HepG2 (cell line): ENCODE data around the gene ZBTB1. TPM values are rescaled to one million over a fixed set of nuclear protein-coding genes. Genes with fewer than 3 reads are reported as not detected.
A peak's percentile ranks its signal among the peaks of the same experiment; 100 is the strongest.

ENCODE experiments used
- CHD4 ChIP-seq: fragments of 200-600 bp; sonication (generic); IDR thresholded peaks from 2 replicates; pipeline ENCODE4 v1.7.0; 2017; ENCODE audit warnings: mild to moderate bottlenecking, low read length, borderline replicate concordance
- DNMT3B ChIP-seq: conservative IDR thresholded peaks from 2 replicates; pipeline ENCODE4 v1.6.1; 2016; ENCODE audit warnings: missing biosample characterization, control low read depth
- E2F5 ChIP-seq: sonication (generic); formaldehyde crosslinking; conservative IDR thresholded peaks from 2 replicates; pipeline ENCODE4 v1.4.0; 2020; ENCODE audit warnings: missing genetic modification reagents
- HMGXB4 ChIP-seq, 2 experiments: sonication (generic) in 1 of 2; formaldehyde crosslinking in 1 of 2; IDR thresholded peaks; 2 replicates each; pipeline versions ENCODE4 v1.4.0 to v1.6.1; 2018 to 2020; ENCODE audit warnings: missing genetic modification reagents in 2 of 2, borderline replicate concordance in 1 of 2, low read depth in 1 of 2, mild to moderate bottlenecking in 1 of 2, missing biosample characterization in 1 of 2
- MED13 ChIP-seq: sonication (generic); formaldehyde crosslinking; IDR thresholded peaks from 2 replicates; pipeline ENCODE4 v1.5.0; 2020; ENCODE audit warnings: missing genetic modification reagents
- NFYC ChIP-seq: IDR thresholded peaks from 2 replicates; pipeline ENCODE4 v1.6.1; 2016; ENCODE audit warnings: missing genetic modification reagents, missing compliant biosample characterization
- NR2F2 ChIP-seq: IDR thresholded peaks from 2 replicates; pipeline ENCODE4 v1.6.1; 2012; ENCODE audit warnings: low read depth, inconsistent platforms, borderline replicate concordance
- PHF20 ChIP-seq: sonication (generic); formaldehyde crosslinking; IDR thresholded peaks from 2 replicates; pipeline ENCODE4 v1.5.0; 2020; ENCODE audit warnings: mild to moderate bottlenecking, missing genetic modification reagents
- STAG1 ChIP-seq: sonication (generic); formaldehyde crosslinking; IDR thresholded peaks from 2 replicates; pipeline ENCODE4 v1.4.0; 2020; ENCODE audit warnings: missing genetic modification reagents
- ZC3H4 ChIP-seq: sonication (generic); formaldehyde crosslinking; IDR thresholded peaks from 2 replicates; pipeline ENCODE4 v1.4.0; 2020; ENCODE audit warnings: missing genetic modification reagents, borderline replicate concordance
- ZMYM2 ChIP-seq: sonication (generic); formaldehyde crosslinking; IDR thresholded peaks from 2 replicates; pipeline ENCODE4 v1.8.0; 2022; ENCODE audit warnings: mild to moderate bottlenecking, missing genetic modification reagents
- ZNF468 ChIP-seq: sonication (generic); formaldehyde crosslinking; IDR thresholded peaks from 2 replicates; pipeline ENCODE4 v1.8.0; 2022; ENCODE audit warnings: mild to moderate bottlenecking, moderate library complexity, missing genetic modification reagents
- ZNF644 ChIP-seq: IDR thresholded peaks from 2 replicates; pipeline ENCODE4 v1.6.1; 2016; ENCODE audit warnings: low read depth
- polyA plus RNA-seq, 8 experiments: library from polyadenylated mRNA; depleted of rRNA in 3 of 8; stranded (reverse) in 7 of 8; unstranded in 1 of 8; fragments of >200 nt; fragmentation: Illumina TruSeq in 4 of 8; extraction: Trizol in 4 of 8; gene quantifications; 2 replicates each; pipeline versions ENCODE4 v1.2.1 to v1.2.3, GENCODE V29; 2011 to 2016; ENCODE audit warnings: low read depth in 4 of 8, missing spikeins in 1 of 8, mixed read lengths in 1 of 8; ENCODE audit not compliant: insufficient read depth in 1 of 8
- total RNA-seq, 5 experiments: library from RNA; depleted of rRNA; stranded (reverse); fragments of >200 nt; fragmentation: Illumina TruSeq; extraction: Trizol; gene quantifications; 2 replicates each; pipeline ENCODE4 v1.2.3, GENCODE V29; 2016; ENCODE audit warnings: low read depth in 1 of 5
- TF ChIP-seq, protein P1 (sequence below): sonication (generic); formaldehyde crosslinking; IDR thresholded peaks from 2 replicates; pipeline ENCODE4 v1.4.0; 2020; ENCODE audit warnings: mild to moderate bottlenecking, missing genetic modification reagents
- TF ChIP-seq, protein P2 (sequence below): sonication (generic); formaldehyde crosslinking; IDR thresholded peaks from 2 replicates; pipeline ENCODE4 v1.8.1; 2023; ENCODE audit warnings: mild to moderate bottlenecking, missing genetic modification reagents
- TF ChIP-seq, protein P3 (sequence below): sonication (generic); formaldehyde crosslinking; IDR thresholded peaks from 2 replicates; pipeline ENCODE4 v1.8.0; 2023; ENCODE audit warnings: mild to moderate bottlenecking, missing genetic modification reagents

Gene ZBTB1
- total and polyA plus RNA-seq, 2 of the 13 experiments (the other 11 are each of a cell fraction or from before 2014, with no cell fraction given): 18.8 to 22.6 TPM

DNA sequence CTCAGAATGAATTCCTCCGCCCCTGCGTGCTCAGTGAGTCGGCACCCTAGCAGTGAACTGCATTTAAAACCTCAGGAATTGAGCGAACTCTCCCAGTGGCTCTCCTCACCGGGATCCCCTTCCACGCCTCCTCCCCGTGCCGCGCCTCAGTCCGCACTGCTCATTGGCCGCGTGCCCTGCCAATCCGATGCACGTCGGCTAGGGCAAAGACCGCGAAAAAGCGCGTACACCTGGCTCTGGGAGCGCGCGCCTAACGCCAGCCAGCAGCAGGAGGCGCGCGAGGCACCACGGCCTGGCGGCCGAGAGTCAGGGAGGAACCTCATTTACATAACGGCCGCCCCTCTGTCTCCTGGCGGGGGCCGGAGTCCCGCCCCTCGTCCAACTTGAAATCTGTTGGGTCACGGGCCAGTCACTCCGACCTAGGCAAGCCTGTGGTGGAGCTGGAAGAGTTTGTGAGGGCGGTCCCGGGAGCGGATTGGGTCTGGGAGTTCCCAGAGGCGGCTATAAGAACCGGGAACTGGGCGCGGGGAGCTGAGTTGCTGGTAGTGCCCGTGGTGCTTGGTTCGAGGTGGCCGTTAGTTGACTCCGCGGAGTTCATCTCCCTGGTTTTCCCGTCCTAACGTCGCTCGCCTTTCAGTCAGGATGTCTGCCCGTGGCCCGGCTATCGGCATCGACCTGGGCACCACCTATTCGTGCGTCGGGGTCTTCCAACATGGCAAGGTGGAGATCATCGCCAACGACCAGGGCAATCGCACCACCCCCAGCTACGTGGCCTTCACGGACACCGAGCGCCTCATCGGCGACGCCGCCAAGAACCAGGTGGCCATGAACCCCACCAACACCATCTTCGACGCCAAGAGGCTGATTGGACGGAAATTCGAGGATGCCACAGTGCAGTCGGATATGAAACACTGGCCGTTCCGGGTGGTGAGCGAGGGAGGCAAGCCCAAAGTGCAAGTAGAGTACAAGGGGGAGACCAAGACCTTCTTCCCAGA lies 35.9 kb downstream of the ZBTB1 start, which contains the start of gene HSPA2 (continued):
- TF ChIP-seq, protein P1, sequence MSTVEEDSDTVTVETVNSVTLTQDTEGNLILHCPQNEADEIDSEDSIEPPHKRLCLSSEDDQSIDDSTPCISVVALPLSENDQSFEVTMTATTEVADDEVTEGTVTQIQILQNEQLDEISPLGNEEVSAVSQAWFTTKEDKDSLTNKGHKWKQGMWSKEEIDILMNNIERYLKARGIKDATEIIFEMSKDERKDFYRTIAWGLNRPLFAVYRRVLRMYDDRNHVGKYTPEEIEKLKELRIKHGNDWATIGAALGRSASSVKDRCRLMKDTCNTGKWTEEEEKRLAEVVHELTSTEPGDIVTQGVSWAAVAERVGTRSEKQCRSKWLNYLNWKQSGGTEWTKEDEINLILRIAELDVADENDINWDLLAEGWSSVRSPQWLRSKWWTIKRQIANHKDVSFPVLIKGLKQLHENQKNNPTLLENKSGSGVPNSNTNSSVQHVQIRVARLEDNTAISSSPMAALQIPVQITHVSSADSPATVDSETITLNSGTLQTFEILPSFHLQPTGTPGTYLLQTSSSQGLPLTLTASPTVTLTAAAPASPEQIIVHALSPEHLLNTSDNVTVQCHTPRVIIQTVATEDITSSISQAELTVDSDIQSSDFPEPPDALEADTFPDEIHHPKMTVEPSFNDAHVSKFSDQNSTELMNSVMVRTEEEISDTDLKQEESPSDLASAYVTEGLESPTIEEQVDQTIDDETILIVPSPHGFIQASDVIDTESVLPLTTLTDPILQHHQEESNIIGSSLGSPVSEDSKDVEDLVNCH (CRISPR knock-in tag): no peak
- TF ChIP-seq, protein P2, sequence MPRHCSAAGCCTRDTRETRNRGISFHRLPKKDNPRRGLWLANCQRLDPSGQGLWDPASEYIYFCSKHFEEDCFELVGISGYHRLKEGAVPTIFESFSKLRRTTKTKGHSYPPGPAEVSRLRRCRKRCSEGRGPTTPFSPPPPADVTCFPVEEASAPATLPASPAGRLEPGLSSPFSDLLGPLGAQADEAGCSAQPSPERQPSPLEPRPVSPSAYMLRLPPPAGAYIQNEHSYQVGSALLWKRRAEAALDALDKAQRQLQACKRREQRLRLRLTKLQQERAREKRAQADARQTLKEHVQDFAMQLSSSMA (CRISPR knock-in tag): no peak
- no peak for TF ChIP-seq DNMT3B
- no peak for TF ChIP-seq ZC3H4 (CRISPR knock-in tag)
- no peak for TF ChIP-seq ZMYM2 (CRISPR knock-in tag)
- TF ChIP-seq MED13 (CRISPR knock-in tag): no peak
- TF ChIP-seq NFYC: peak; percentile 95
- TF ChIP-seq E2F5 (CRISPR knock-in tag): peak; percentile 62; the same call in 1 of the 2 replicates
- no peak for TF ChIP-seq CHD4
- TF ChIP-seq STAG1 (CRISPR knock-in tag): peak; percentile 61
- TF ChIP-seq ZNF644: no peak
- TF ChIP-seq, protein P3, sequence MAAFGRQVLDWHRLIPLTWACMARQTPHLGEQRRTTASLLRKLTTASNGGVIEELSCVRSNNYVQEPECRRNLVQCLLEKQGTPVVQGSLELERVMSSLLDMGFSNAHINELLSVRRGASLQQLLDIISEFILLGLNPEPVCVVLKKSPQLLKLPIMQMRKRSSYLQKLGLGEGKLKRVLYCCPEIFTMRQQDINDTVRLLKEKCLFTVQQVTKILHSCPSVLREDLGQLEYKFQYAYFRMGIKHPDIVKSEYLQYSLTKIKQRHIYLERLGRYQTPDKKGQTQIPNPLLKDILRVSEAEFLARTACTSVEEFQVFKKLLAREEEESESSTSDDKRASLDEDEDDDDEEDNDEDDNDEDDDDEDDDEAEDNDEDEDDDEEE (CRISPR knock-in tag): no peak
- TF ChIP-seq NR2F2: no peak
- TF ChIP-seq PHF20 (CRISPR knock-in tag): 0 out of 2 replicates have a peak, but pooled peaks have one; percentile 52
- TF ChIP-seq ZNF468 (CRISPR knock-in tag): no peak
- TF ChIP-seq HMGXB4 (CRISPR knock-in tag; IDR thresholded peaks at IDR 0.05; ENCODE audit: borderline replicate concordance in 1 of 2, low read depth in 1 of 2): peak; percentile 78 to 88
